Measurements from ENCODE around the gene NPW.

Gene NPW

DNA sequence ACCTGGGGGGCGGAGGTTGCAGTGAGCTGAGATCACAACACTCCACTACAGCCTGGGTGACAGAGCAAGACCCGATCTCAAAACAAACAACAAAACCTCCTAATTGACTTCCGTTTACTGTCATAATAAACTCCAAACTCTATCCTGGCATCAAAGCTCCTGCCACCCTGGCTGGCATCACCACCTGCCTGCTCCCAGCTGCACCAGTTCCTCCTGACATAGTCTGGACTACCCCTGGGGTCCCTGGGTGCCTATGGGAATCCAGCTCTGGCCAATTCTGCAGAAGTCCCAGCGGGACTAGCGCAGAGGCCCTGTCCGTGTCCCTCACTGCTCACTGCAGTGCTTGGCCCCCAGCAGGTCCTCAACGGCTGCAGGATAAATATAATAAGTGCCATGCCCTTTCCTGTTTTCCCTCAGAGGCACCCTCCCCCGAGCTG lies 27.3 kb downstream of the NPW start:
- TF ChIP-seq, protein P1, sequence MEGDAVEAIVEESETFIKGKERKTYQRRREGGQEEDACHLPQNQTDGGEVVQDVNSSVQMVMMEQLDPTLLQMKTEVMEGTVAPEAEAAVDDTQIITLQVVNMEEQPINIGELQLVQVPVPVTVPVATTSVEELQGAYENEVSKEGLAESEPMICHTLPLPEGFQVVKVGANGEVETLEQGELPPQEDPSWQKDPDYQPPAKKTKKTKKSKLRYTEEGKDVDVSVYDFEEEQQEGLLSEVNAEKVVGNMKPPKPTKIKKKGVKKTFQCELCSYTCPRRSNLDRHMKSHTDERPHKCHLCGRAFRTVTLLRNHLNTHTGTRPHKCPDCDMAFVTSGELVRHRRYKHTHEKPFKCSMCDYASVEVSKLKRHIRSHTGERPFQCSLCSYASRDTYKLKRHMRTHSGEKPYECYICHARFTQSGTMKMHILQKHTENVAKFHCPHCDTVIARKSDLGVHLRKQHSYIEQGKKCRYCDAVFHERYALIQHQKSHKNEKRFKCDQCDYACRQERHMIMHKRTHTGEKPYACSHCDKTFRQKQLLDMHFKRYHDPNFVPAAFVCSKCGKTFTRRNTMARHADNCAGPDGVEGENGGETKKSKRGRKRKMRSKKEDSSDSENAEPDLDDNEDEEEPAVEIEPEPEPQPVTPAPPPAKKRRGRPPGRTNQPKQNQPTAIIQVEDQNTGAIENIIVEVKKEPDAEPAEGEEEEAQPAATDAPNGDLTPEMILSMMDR (IDR thresholded peaks at IDR 0.05; ENCODE audit: low read depth, low read length, missing control alignments) = no peak
- Histone ChIP-seq H3K36me3 (replicated peaks) (peaks cover 9% of the 10 kb centered on the region), H3K4me3 (ENCODE audit: low read depth, low read length) (peak overlapping the region; percentile 83), H3K27ac (no peak overlapping the region), H3K27me3 (replicated peaks) (no peaks in the 10 kb centered on the region)
- in situ Hi-C loops (cut with HindIII; ENCODE audit: low pct_ligation_motif_present, low sequenced_read_pairs) = no loop called here
- DNase-seq = no peak

DNA sequence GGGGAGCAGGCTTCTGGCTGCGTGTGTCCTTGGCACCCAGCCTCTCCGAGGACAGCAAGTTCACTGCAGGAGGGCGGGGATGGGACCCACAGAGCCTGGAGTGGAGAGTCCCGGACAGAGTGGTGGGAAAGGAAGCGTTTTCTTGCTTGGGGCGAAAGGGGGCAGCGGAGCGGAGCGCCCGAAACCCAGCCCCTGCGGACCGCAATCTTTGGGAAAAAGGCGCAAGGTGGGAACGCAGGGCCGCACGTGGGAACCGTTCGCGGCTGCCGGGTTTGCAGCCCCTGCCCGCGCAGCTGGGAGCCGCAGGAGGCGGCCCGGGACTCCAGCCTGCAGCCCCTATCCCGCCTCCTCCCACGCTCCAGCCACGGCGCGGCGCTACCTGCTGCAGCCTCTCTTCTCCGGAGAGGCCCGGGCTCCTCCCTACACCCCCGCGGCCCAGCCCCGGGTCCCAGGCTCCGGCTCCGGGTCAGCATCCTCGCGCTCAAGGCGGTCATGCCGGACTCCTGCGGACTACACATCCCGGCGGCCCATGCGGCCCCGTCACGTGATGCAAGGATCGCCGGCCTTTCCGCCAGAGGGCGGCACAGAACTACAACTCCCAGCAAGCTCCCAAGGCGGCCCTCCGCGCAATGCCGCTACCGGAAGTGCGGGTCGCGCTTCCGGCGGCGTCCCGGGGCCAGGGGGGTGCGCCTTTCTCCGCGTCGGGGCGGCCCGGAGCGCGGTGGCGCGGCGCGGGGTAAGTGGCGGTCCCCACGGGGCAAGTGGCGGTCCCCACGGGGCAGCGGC lies 27.9 kb downstream of the NPW start, which contains the start of the genes NTHL1 and TSC2:
NTHL1 (minus strand) TSS at position 505 of the 786 bp plus-strand sequence; CDS start at position 494, 11 bp downstream.
TSC2 (plus strand) TSS at position 656 of the 786 bp plus-strand sequence. CDS start 631 bp downstream, outside the sequence.
- in situ Hi-C loops (cut with HindIII; ENCODE audit: low pct_ligation_motif_present, low sequenced_read_pairs) = no loop called here
- no peaks in the 10 kb centered on the region for H3K27me3 ChIP-seq (replicated peaks)
- peak; percentile 95 for DNase-seq
- TF ChIP-seq, protein P1 (IDR thresholded peaks at IDR 0.05; ENCODE audit: low read depth, low read length, missing control alignments) = peak; percentile 45
- H3K27ac ChIP-seq = no peak within 1 kb of the TSS
- peaks cover 13% of the 10 kb centered on the region for H3K36me3 ChIP-seq (replicated peaks)
- H3K4me3 ChIP-seq (ENCODE audit: low read depth, low read length) = peak within 1 kb of the TSS; percentile 83

DNA sequence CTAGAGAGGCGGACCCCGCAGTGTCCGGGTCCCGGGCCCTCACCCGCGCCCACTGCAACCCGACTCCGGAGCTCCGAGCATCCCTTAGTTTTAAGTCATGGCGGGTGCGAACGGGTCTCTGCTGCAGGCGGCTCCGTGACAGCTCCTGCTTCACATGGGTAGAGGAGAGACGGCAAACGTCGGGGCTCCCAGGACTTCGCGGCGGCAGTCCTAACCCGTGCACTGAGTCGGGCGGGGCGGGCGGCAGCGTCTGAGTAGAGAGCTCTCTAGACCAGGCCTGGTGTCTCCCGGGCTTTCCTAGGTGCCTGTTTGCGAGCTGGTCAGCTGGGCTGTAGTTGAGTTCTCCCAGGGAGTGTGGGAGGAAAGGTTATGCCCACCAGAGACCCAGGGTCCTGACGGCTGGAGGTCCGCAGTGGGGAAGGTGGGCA lies 28.5 kb downstream of the NPW start:
- H3K27ac ChIP-seq = no peak overlapping the region
- H3K36me3 ChIP-seq (replicated peaks) = peaks cover 19% of the 10 kb centered on the region
- H3K27me3 ChIP-seq (replicated peaks) = no peaks in the 10 kb centered on the region
- in situ Hi-C loops (cut with HindIII; ENCODE audit: low pct_ligation_motif_present, low sequenced_read_pairs) = no loop called here
- TF ChIP-seq, protein P1 (IDR thresholded peaks at IDR 0.05; ENCODE audit: low read depth, low read length, missing control alignments) = no peak
- DNase-seq = no peak
- peak overlapping the region; percentile 83 for H3K4me3 ChIP-seq (ENCODE audit: low read depth, low read length)

DNA sequence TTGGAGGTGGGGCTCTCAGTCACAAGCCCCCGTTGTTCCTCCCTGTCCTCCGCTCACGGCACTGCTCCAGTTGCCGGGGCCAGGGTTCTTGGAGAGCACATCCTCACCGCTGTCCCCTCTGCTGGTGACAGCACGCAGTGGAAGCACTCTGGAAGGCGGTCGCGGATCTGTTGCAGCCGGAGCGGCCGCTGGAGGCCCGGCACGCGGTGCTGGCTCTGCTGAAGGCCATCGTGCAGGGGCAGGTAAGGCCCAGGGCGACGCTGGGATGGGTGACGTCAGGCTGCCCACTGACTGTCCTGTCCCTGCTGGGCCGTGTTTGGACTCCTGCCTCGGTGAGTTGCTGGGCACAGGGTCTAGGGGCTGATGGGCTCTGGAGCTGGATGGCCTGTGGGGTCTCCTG lies 33.6 kb downstream of the NPW start:
- no peaks in the 10 kb centered on the region for H3K27me3 ChIP-seq (replicated peaks)
- in situ Hi-C loops (cut with HindIII; ENCODE audit: low pct_ligation_motif_present, low sequenced_read_pairs) = no loop called here
- no peak overlapping the region for H3K4me3 ChIP-seq (ENCODE audit: low read depth, low read length)
- peaks cover 51% of the 10 kb centered on the region for H3K36me3 ChIP-seq (replicated peaks)
- H3K27ac ChIP-seq = no peak overlapping the region
- no peak for DNase-seq
- TF ChIP-seq, protein P1 (IDR thresholded peaks at IDR 0.05; ENCODE audit: low read depth, low read length, missing control alignments) = no peak

DNA sequence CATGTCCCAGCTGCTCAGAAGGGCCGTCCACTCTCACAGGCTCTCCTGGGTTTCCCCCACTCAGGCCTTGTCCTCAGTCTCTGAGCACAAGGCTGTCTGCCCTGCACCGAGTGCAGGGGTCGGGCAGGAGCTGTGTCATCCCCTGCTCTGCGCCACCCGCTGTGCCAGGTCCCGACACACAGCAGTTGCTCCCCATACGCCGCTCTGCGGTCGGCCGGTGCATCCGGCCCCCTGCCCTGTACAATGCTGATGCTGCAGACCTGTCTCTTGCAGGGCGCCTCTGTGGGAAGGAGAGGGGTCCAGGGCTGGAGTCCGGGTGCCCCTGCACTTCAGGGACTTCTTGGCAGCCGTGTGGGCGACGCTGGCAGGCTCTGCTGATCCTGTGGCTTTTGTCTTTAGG lies 34.3 kb downstream of the NPW start:
- peaks cover 56% of the 10 kb centered on the region for H3K36me3 ChIP-seq (replicated peaks)

More for the DNA sequence above, 34.3 kb downstream of the NPW start:
- DNase-seq = no peak
- Histone ChIP-seq H3K4me3 (ENCODE audit: low read depth, low read length) (no peak overlapping the region), H3K27me3 (replicated peaks) (no peaks in the 10 kb centered on the region), H3K27ac (no peak overlapping the region)
- in situ Hi-C loops (cut with HindIII; ENCODE audit: low pct_ligation_motif_present, low sequenced_read_pairs) = no loop called here
- TF ChIP-seq, protein P1 (IDR thresholded peaks at IDR 0.05; ENCODE audit: low read depth, low read length, missing control alignments) = no peak

All from brain microvascular endothelial cell (primary cell).